ENCODE measurements around the gene SF1. TPM values are rescaled to one million over a fixed set of nuclear protein-coding genes. Genes with fewer than 3 reads are reported as not detected.
A peak's percentile ranks its signal among the peaks of the same experiment; 100 is the strongest.

SF1 gene
- total RNA-seq, 1 donor from 2014 or later = 191 TPM

- intact Hi-C loops (cut with micrococcal nuclease) = no loop called here
- DNase-seq (no peak), ATAC-seq (no peak)
These were observed 10.2 kb upstream of the SF1 start for GRCh38 chr11:64788321-64789215.

DNA sequence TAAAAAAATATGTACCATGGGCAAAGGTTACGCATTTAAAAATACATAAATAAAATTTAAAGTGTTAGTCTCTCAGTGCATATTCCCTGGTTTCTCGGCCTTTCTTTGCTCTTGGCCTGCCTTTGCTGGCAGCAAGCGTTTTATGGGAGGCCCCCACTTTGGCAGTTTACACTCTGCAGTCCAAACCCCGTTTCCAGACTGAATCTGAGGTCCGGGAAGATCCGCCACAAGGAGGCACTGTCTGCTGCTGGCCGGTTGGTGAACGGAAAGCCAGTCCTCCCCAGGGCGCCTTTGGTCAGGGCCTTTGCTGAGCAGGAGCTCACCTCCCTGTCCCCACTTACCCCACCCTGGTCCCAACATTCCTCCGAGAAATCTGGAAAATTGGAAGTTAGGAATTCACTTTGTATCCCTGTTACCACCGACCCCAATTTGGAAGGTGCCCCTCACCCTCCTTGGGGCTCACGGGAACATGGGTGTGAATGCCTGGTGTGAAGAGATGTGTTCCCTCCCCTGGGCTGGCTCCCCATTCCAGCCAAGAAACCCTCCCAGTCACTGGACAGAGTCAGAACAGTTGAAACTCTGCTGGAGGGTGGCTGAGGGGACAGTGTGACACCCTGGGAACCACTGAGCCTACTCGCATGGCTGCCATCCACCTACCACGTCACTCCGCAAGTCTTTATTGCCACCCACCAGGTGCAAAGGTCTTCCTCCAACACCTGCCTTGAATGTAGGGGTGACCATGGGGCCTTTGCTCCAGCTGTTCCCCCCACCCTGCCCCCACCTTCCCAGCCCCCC, 9.4 kb upstream of the SF1 start:
- intact Hi-C loops (cut with micrococcal nuclease) = no loop called here
- ATAC-seq = peak; percentile 61
- DNase-seq = peak; percentile 76

DNA sequence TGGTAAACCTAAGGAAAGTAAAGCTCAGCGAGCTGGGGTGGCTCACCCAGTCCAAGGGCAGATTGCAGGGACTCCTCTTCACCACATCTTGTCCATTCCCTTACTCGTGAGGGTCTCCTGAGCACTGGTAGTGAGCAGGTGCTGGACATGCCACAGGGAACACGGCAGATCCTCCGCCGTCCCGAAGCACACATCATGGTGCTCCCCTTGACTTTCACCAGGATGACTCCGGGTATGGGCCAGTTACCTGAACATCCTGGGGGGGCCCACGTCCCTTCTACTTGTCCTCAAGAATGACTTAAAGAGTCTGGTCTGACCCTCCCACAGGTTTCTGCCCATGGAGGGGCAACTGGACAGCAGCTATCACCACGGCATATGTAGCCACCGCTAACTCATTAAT, 8.0 kb upstream of the SF1 start:
- ATAC-seq (no peak), DNase-seq (no peak)
- intact Hi-C loops (cut with micrococcal nuclease) = no loop called here

GRCh38 chr11:64784813-64785581, 6.7 kb upstream of the SF1 start:
- DNase-seq = no peak
- no peak for ATAC-seq
- intact Hi-C loops (cut with micrococcal nuclease) = no loop called here

- intact Hi-C loops (cut with micrococcal nuclease) = no loop called here
- ATAC-seq = peak; percentile 3
- no peak for DNase-seq
These were observed 194 bp downstream of the SF1 start for GRCh38 chr11:64778223-64778472.

- DNase-seq (peak; percentile 93), ATAC-seq (peak; percentile 20)
- intact Hi-C loops (cut with micrococcal nuclease) = no loop called here
These were observed 706 bp downstream of the SF1 start for GRCh38 chr11:64777449-64778222.

- intact Hi-C loops (cut with micrococcal nuclease) = no loop called here
- ATAC-seq (no peak), DNase-seq (no peak)
These were observed 1.5 kb downstream of the SF1 start for GRCh38 chr11:64776875-64777274.

DNA sequence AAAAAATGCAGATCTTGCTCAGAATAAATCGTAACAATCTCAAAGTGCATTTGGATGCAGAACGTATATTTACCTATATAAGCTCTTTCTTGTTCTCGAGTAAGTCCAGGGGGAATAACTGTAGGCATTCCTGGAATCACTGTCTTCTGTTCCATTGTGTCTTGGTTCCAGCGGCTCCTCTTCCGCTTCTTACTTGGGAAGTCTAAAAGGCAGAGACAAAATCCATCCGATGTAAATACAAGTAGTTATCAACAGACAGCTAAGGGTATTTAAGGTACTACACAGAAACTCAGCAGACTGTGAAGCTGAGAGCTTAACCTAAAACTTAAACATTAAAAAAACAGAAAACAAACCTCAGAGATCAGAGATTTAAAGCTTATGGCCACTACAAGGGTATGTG, 1.9 kb downstream of the SF1 start:
- no peak for ATAC-seq
- no peak for DNase-seq
- intact Hi-C loops (cut with micrococcal nuclease) = no loop called here

GRCh38 chr11:64774144-64774543, 4.2 kb downstream of the SF1 start:
- no peak for DNase-seq
- ATAC-seq = no peak
- intact Hi-C loops (cut with micrococcal nuclease) = no loop called here

DNA sequence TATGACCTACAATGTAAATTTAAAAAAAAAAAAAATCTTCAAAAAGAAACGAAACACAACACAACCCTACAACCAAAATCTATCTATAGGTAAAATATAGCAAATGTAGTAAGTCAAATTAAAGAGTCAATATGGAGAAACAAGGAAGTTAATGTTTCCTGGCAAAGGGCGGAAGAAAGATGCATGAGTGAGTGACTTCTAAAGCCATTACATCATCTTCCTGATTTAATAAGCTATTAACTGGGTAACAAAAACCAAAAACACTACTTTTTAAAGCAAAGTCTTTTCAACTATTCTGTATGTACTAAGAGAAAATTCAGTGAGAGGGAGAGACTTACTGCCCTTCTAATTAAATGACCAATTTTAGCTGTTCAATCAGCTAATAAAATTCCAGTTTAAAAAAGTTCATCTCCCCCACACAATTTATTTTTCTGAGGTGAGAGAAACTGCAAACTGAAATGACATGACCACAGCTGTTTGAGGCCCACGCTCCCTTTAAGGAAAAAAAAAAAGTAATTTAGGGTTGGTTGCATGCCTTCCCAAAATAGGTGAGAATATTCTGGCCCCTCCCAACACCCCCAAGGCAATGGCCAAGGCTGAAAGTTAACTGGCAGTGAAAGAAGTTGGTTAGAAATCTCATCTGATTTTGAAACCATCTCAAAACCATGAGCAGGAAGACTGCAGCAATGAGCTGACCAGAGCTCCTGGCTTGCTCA, 5.9 kb downstream of the SF1 start:
- ATAC-seq (no peak), DNase-seq (no peak)
- intact Hi-C loops (cut with micrococcal nuclease) = no loop called here

GRCh38 chr11:64771861-64772260, 6.5 kb downstream of the SF1 start:
- no peak for DNase-seq
- intact Hi-C loops (cut with micrococcal nuclease) = no loop called here
- no peak for ATAC-seq

DNA sequence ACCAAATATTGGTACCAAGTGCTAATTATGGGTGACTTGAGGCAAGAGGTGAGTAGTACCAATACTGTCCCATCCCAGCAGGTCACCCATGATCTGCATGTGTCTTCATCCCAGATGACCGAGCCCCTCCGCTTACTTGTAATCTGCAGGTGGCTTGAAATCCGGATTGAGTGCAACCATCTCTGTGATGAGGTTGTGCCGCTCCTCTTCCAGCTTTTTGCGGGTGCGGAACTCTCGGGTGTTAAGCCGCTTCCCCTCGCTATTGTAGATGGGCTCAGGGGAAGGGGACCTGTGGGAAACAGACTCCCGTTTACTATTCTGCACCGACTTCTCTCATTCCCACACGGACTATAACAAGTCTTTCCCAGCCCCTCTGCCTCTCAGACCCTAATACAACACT, 8.2 kb downstream of the SF1 start:
- ATAC-seq (no peak), DNase-seq (no peak)
- intact Hi-C loops (cut with micrococcal nuclease) = no loop called here

- ATAC-seq = no peak
- DNase-seq = no peak
- intact Hi-C loops (cut with micrococcal nuclease) = no loop called here
These were observed 9.1 kb downstream of the SF1 start for GRCh38 chr11:64769283-64769682.

- DNase-seq (no peak), ATAC-seq (no peak)
- intact Hi-C loops (cut with micrococcal nuclease) = no loop called here
These were observed 10.0 kb downstream of the SF1 start for GRCh38 chr11:64768300-64768694.

GRCh38 chr11:64767344-64768299, 10.7 kb downstream of the SF1 start:
- intact Hi-C loops (cut with micrococcal nuclease) = no loop called here
- DNase-seq (peak; percentile 73), ATAC-seq (peak; percentile 7)

GRCh38 chr11:64766881-64767280, 11.5 kb downstream of the SF1 start:
- intact Hi-C loops (cut with micrococcal nuclease) = no loop called here
- ATAC-seq = no peak
- DNase-seq = peak; percentile 25

DNA sequence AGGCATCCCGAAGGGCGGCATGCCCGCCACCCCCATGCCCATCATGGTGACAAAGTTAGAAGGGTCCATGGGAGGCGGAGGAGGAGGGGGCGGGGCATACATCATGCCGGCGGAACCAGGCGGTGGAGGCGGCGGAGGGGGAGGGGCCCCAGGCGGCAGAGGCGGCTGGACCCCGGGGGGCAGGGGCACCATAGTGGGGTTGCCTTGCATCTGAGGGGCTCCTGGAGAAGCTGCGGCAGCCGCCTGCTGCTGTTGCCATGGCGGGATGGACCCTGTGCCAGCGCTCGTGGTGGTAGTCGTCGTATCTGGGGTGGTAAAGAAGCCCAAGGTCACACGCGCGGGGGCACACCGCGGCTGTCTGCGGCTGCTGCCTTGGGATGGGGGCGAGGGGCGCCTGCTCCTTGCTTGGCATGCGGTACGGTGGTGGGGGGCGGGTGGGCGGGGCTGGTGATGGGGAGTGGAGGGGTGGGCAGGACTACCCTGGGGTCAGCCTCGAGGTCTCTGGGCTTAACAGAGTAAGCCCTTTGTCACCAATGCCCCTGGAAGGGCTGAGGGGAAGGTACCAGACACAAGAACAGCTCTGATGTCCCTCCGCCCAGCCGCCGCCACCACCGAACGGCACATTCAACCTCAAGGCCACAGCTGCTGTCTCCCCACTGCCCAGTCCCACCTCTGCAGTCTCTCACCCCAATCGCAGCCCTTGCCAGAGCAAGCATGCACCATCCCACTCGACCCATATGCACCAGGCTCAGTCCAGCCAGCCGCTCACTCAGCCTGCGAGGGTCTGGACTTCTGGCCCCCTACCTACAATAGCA, 12.3 kb downstream of the SF1 start:
- ATAC-seq (no peak), DNase-seq (peak; percentile 39)
- intact Hi-C loops (cut with micrococcal nuclease) = no loop called here
